ENCODE data around the gene BTG4. TPM values are rescaled to one million over a fixed set of nuclear protein-coding genes. Genes with fewer than 3 reads are reported as not detected.

The BTG4 gene
- total and polyA plus RNA-seq, 2 donors (not counting 3 experiments of a cell fraction or from before 2014, with no cell fraction given): not detected

DNA sequence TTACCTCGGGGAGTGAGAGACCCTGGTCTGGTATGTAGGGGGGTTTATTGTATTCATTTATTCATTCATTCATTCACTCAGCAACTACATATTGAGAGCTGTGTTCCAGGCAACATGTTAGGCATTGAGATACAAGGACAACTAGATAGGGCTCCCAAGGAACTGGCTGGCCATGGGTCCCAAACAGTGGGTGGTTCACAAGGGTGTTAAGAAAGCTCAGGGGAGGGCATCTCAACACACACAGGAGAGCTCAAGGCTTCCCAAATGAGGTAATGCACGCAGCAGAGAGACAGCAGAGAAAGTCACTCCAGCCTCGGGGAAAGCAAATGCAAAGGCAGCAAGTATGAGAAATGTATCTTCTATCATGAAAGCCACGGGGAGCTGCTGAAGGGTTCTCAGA, 51.8 kb downstream of the BTG4 start:
- DNase-seq (ENCODE audit: low read depth, low spot score) (no peak), FAIRE-seq (no peak)
- ChIA-PET POLR2A (no interaction called here), CTCF (interaction anchor here (1.1 to 2.4 kb wide), 3 partner anchors 14 to 197 kb away, joined by 3 to 13 read pairs (median 3); no protein-coding TSS in a partner anchor)
- H3K4me1 ChIP-seq (ENCODE audit: control insufficient read depth, extremely low read depth, insufficient read depth, low read length): no peaks in the 10 kb centered on the region
- TF ChIP-seq EZH2 (IDR thresholded peaks at IDR 0.05; ENCODE audit: borderline replicate concordance, low read depth, low read length, severe bottlenecking): no peak
- no peak for TF ChIP-seq GATA2 (IDR thresholded peaks at IDR 0.05; ENCODE audit: insufficient read depth, insufficient read length, low read depth, low read length)
- TF ChIP-seq FOS (IDR thresholded peaks at IDR 0.05; ENCODE audit: borderline replicate concordance, insufficient read depth, low read length): no peak
- no peak for TF ChIP-seq JUN (IDR thresholded peaks at IDR 0.05; ENCODE audit: borderline replicate concordance, insufficient read depth, insufficient read length, low read depth)
- TF ChIP-seq, protein P1, sequence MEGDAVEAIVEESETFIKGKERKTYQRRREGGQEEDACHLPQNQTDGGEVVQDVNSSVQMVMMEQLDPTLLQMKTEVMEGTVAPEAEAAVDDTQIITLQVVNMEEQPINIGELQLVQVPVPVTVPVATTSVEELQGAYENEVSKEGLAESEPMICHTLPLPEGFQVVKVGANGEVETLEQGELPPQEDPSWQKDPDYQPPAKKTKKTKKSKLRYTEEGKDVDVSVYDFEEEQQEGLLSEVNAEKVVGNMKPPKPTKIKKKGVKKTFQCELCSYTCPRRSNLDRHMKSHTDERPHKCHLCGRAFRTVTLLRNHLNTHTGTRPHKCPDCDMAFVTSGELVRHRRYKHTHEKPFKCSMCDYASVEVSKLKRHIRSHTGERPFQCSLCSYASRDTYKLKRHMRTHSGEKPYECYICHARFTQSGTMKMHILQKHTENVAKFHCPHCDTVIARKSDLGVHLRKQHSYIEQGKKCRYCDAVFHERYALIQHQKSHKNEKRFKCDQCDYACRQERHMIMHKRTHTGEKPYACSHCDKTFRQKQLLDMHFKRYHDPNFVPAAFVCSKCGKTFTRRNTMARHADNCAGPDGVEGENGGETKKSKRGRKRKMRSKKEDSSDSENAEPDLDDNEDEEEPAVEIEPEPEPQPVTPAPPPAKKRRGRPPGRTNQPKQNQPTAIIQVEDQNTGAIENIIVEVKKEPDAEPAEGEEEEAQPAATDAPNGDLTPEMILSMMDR (IDR thresholded peaks at IDR 0.05; ENCODE audit: extremely low read depth in 1 of 2, insufficient read depth in 1 of 2, low read depth in 1 of 2, low read length in 2 of 2): no peak
- no peak for TF ChIP-seq POLR2A (IDR thresholded peaks at IDR 0.05; ENCODE audit: low read depth, low read length)
- no peak for TF ChIP-seq POLR2AphosphoS5 (IDR thresholded peaks at IDR 0.05; ENCODE audit: insufficient read depth, low read depth, low read length)
- TF ChIP-seq MYC (IDR thresholded peaks at IDR 0.05; ENCODE audit: low read depth, low read length): no peak
- TF ChIP-seq, protein P2, sequence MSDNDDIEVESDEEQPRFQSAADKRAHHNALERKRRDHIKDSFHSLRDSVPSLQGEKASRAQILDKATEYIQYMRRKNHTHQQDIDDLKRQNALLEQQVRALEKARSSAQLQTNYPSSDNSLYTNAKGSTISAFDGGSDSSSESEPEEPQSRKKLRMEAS (IDR thresholded peaks at IDR 0.05; ENCODE audit: insufficient read depth, insufficient read length): no peak
- H3K27me3 ChIP-seq (ENCODE audit: control insufficient read depth in 2 of 2, insufficient read depth in 2 of 2, low read length in 2 of 2): no peaks in the 10 kb centered on the region
- no peaks in the 10 kb centered on the region for H3K36me3 ChIP-seq (ENCODE audit: control insufficient read depth in 2 of 2, extremely low read depth in 1 of 2, insufficient read depth in 2 of 2, low read length in 2 of 2)
- no peaks in the 10 kb centered on the region for H3K9me3 ChIP-seq (replicated peaks; ENCODE audit: control insufficient read depth, insufficient read depth, low read length)
- H3K4me2 ChIP-seq (ENCODE audit: insufficient read depth, low read length): no peak overlapping the region
- H3K27ac ChIP-seq (ENCODE audit: insufficient read depth, low read depth, low read length): no peak overlapping the region
- BruUV-seq (replicated peaks): no TSS peak
- no peak overlapping the region for H3K9ac ChIP-seq (replicated peaks; ENCODE audit: extremely low read depth, insufficient read depth, low read length)
- no peaks in the 10 kb centered on the region for H3K79me2 ChIP-seq (ENCODE audit: control insufficient read depth, insufficient read depth, low read length)
- intact Hi-C loops (cut with micrococcal nuclease) (no loop called here), dilution Hi-C loops (cut with MboI; ENCODE audit: extremely low pct_ligation_motif_present, low sequenced_read_pairs) (no loop called here)
- no peaks in the 10 kb centered on the region for H4K20me1 ChIP-seq (replicated peaks; ENCODE audit: control insufficient read depth, extremely low read depth, insufficient read depth, low read length)
- no peak overlapping the region for H3K4me3 ChIP-seq (replicated peaks in 1 of 3; ENCODE audit: insufficient read depth in 1 of 3, low read depth in 1 of 3, low read length in 3 of 3)
- no peak overlapping the region for H2AFZ ChIP-seq (ENCODE audit: low read depth, low read length)
- no peaks in the 10 kb centered on the region for H3K9me1 ChIP-seq (replicated peaks; ENCODE audit: control insufficient read depth, extremely low read depth, insufficient read depth, low read length)
